ENCODE measurements around the gene DBH.

DBH gene

DNA sequence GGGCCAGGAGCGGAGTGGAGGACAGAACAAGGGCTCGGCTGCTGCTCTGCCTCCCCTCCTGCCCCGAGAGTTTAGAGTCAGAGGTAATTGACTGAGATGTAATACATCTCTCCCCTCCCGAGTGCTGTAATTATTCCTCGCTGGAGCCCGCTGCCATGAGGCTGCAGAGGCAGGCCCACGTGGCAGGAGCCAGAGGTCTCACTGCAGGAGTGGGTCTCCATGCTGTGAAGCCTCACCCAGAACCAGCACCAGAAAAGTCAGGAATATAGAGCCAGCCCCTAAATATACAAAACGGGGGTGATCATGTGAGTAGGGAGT lies 29.5 kb upstream of the DBH start:
- no peak overlapping the region for H2BK12ac ChIP-seq (ENCODE audit: low read length)
- H3K9me3 ChIP-seq (replicated peaks in 1 of 2; ENCODE audit: control insufficient read depth in 2 of 2, insufficient read depth in 1 of 2, low read depth in 1 of 2, low read length in 2 of 2): no peaks in the 10 kb centered on the region
- H3K27me3 ChIP-seq (ENCODE audit: control insufficient read depth in 3 of 3, insufficient read depth in 3 of 3, low read depth in 1 of 3, low read length in 3 of 3): peaks cover 0 to 72% (median 24%) of the 10 kb centered on the region in 3 experiments
- H4K8ac ChIP-seq (ENCODE audit: low read depth, low read length): no peak overlapping the region
- no peak overlapping the region for H3K14ac ChIP-seq (ENCODE audit: low read length)
- no peak overlapping the region for H3K4me3 ChIP-seq (ENCODE audit: low read length in 2 of 2)
- no peak overlapping the region for H3K9ac ChIP-seq (ENCODE audit: low read depth, low read length, poor library complexity)
- no peak overlapping the region for H3K27ac ChIP-seq (replicated peaks; ENCODE audit: low read length)
- no peak for DNase-seq (ENCODE audit: low spot score)
- no peak overlapping the region for H4K91ac ChIP-seq (ENCODE audit: low read depth, low read length, poor library complexity)
- peaks cover 0 to 1% of the 10 kb centered on the region in 2 donors for H3K4me1 ChIP-seq (ENCODE audit: control insufficient read depth in 2 of 2, insufficient read depth in 1 of 2, low read depth in 1 of 2, low read length in 2 of 2)
- no peak overlapping the region for H3K18ac ChIP-seq (ENCODE audit: low read length)
- no peak overlapping the region for H3K4me2 ChIP-seq (ENCODE audit: insufficient read depth, low read length, poor library complexity, severe bottlenecking)
- H2AFZ ChIP-seq (ENCODE audit: low read length): no peak overlapping the region
- H2BK15ac ChIP-seq (ENCODE audit: low read length): no peak overlapping the region
- H3K36me3 ChIP-seq (replicated peaks in 1 of 2; ENCODE audit: control insufficient read depth in 2 of 2, insufficient read depth in 2 of 2, low read length in 2 of 2): no peaks in the 10 kb centered on the region
- no peak overlapping the region for H2BK5ac ChIP-seq (ENCODE audit: low read length)
- WGBS, 2 donors (ENCODE audit: extremely low coverage in 2 of 2, insufficient read length in 2 of 2, insufficient replicate concordance in 1 of 2): no CpG with 5 or more reads among the region's 8 CpGs
- H2AK5ac ChIP-seq (ENCODE audit: low read depth, low read length): no peak overlapping the region
- H2BK120ac ChIP-seq (ENCODE audit: low read depth, low read length): no peak overlapping the region
- no peak overlapping the region for H3K23ac ChIP-seq (ENCODE audit: low read depth, low read length, poor library complexity)
- H3K79me1 ChIP-seq (ENCODE audit: low read depth, low read length): no peaks in the 10 kb centered on the region
- no peak overlapping the region for H3K4ac ChIP-seq (ENCODE audit: low read length)

DNA sequence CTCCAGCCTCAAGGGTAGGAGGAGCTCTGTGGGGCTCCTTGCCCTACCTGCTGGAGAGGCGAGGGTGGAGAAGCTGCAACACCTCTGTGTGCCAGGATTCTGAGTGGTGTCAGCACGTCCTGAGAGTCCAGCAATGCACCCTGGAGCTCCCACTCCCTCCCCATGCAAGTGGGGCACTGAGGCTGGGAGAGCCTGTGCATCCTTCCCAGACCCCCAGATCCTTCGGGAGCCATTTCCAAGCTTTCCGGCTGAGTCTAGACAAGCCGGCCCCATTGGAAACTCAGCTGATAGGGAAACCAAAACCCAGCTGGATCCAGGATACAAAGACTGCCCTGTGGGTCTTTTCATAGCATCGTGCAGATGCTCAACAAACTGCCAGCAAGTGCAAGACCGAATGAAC lies 28.8 kb upstream of the DBH start:
- Histone ChIP-seq H2AK5ac (ENCODE audit: low read depth, low read length) (no peak overlapping the region), H3K27ac (replicated peaks; ENCODE audit: low read length) (no peak overlapping the region), H3K79me1 (ENCODE audit: low read depth, low read length) (no peaks in the 10 kb centered on the region), H4K8ac (ENCODE audit: low read depth, low read length) (no peak overlapping the region), H3K18ac (ENCODE audit: low read length) (no peak overlapping the region), H2BK15ac (ENCODE audit: low read length) (no peak overlapping the region), H3K4me1 (ENCODE audit: control insufficient read depth in 2 of 2, insufficient read depth in 1 of 2, low read depth in 1 of 2, low read length in 2 of 2) (peaks cover 0 to 1% of the 10 kb centered on the region in 2 donors), H3K27me3 (ENCODE audit: control insufficient read depth in 3 of 3, insufficient read depth in 3 of 3, low read depth in 1 of 3, low read length in 3 of 3) (peaks cover 0 to 79% (median 24%) of the 10 kb centered on the region in 3 experiments), H4K91ac (ENCODE audit: low read depth, low read length, poor library complexity) (no peak overlapping the region), H3K4me3 (ENCODE audit: low read length in 2 of 2) (no peak overlapping the region), H3K4ac (ENCODE audit: low read length) (no peak overlapping the region), H3K4me2 (ENCODE audit: insufficient read depth, low read length, poor library complexity, severe bottlenecking) (no peak overlapping the region), H3K36me3 (replicated peaks in 1 of 2; ENCODE audit: control insufficient read depth in 2 of 2, insufficient read depth in 2 of 2, low read length in 2 of 2) (no peaks in the 10 kb centered on the region), H3K9me3 (replicated peaks in 1 of 2; ENCODE audit: control insufficient read depth in 2 of 2, insufficient read depth in 1 of 2, low read depth in 1 of 2, low read length in 2 of 2) (no peaks in the 10 kb centered on the region), H2BK5ac (ENCODE audit: low read length) (no peak overlapping the region), H2BK12ac (ENCODE audit: low read length) (no peak overlapping the region), H3K9ac (ENCODE audit: low read depth, low read length, poor library complexity) (no peak overlapping the region), H3K14ac (ENCODE audit: low read length) (no peak overlapping the region), H2BK120ac (ENCODE audit: low read depth, low read length) (no peak overlapping the region), H2AFZ (ENCODE audit: low read length) (no peak overlapping the region), H3K23ac (ENCODE audit: low read depth, low read length, poor library complexity) (no peak overlapping the region)
- no peak for DNase-seq (ENCODE audit: low spot score)
- no CpG with 5 or more reads among the region's 7 CpGs for WGBS, 2 donors (ENCODE audit: extremely low coverage in 2 of 2, insufficient read length in 2 of 2, insufficient replicate concordance in 1 of 2)

DNA sequence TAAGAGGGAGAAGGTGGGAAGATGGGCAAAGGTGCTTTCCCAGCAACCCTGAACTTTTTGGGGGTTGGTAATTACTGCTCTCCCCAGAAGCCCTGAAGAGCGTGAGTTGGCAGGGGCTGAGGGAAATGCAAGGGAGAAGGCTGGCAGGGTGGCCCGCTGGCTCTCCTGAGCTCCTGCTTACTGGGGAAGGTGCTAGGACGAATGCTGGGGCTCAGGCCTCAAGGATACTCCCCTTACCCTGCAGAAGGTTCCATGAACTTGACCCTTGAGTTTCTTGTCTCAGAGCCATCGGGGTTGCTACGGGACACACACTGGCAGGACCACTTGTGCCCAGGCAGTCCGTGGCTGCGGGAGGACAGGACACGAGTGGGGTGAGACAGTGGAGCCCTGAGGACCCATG lies 28.2 kb upstream of the DBH start:
- Histone ChIP-seq H2BK120ac (ENCODE audit: low read depth, low read length) (no peak overlapping the region), H3K4me3 (ENCODE audit: low read length in 2 of 2) (no peak overlapping the region), H3K27ac (replicated peaks; ENCODE audit: low read length) (no peak overlapping the region), H3K14ac (ENCODE audit: low read length) (no peak overlapping the region), H3K36me3 (replicated peaks in 1 of 2; ENCODE audit: control insufficient read depth in 2 of 2, insufficient read depth in 2 of 2, low read length in 2 of 2) (no peaks in the 10 kb centered on the region), H4K8ac (ENCODE audit: low read depth, low read length) (no peak overlapping the region), H3K23ac (ENCODE audit: low read depth, low read length, poor library complexity) (no peak overlapping the region), H3K18ac (ENCODE audit: low read length) (no peak overlapping the region), H3K4ac (ENCODE audit: low read length) (no peak overlapping the region), H4K91ac (ENCODE audit: low read depth, low read length, poor library complexity) (no peak overlapping the region), H2AK5ac (ENCODE audit: low read depth, low read length) (no peak overlapping the region), H2BK5ac (ENCODE audit: low read length) (no peak overlapping the region), H2BK12ac (ENCODE audit: low read length) (no peak overlapping the region), H3K9me3 (replicated peaks in 1 of 2; ENCODE audit: control insufficient read depth in 2 of 2, insufficient read depth in 1 of 2, low read depth in 1 of 2, low read length in 2 of 2) (no peaks in the 10 kb centered on the region), H3K27me3 (ENCODE audit: control insufficient read depth in 3 of 3, insufficient read depth in 3 of 3, low read depth in 1 of 3, low read length in 3 of 3) (peaks cover 0 to 80% (median 24%) of the 10 kb centered on the region in 3 experiments), H2AFZ (ENCODE audit: low read length) (no peak overlapping the region), H3K9ac (ENCODE audit: low read depth, low read length, poor library complexity) (no peak overlapping the region), H3K4me1 (ENCODE audit: control insufficient read depth in 2 of 2, insufficient read depth in 1 of 2, low read depth in 1 of 2, low read length in 2 of 2) (peaks cover 0 to 1% of the 10 kb centered on the region in 2 donors), H3K79me1 (ENCODE audit: low read depth, low read length) (no peaks in the 10 kb centered on the region), H2BK15ac (ENCODE audit: low read length) (no peak overlapping the region), H3K4me2 (ENCODE audit: insufficient read depth, low read length, poor library complexity, severe bottlenecking) (no peak overlapping the region)
- no peak for DNase-seq (ENCODE audit: low spot score)
- no CpG with 5 or more reads among the region's 8 CpGs for WGBS, 2 donors (ENCODE audit: extremely low coverage in 2 of 2, insufficient read length in 2 of 2, insufficient replicate concordance in 1 of 2)

- no peak overlapping the region for H3K27ac ChIP-seq (replicated peaks; ENCODE audit: low read length)
- H3K4me1 ChIP-seq (ENCODE audit: control insufficient read depth in 2 of 2, insufficient read depth in 1 of 2, low read depth in 1 of 2, low read length in 2 of 2): peaks cover 0 to 1% of the 10 kb centered on the region in 2 donors
- peaks cover 0 to 81% (median 24%) of the 10 kb centered on the region in 3 experiments for H3K27me3 ChIP-seq (ENCODE audit: control insufficient read depth in 3 of 3, insufficient read depth in 3 of 3, low read depth in 1 of 3, low read length in 3 of 3)
- H3K4me3 ChIP-seq (ENCODE audit: low read length in 2 of 2): no peak overlapping the region
- DNase-seq (ENCODE audit: low spot score): no peak
- H3K9me3 ChIP-seq (replicated peaks in 1 of 2; ENCODE audit: control insufficient read depth in 2 of 2, insufficient read depth in 1 of 2, low read depth in 1 of 2, low read length in 2 of 2): no peaks in the 10 kb centered on the region
- no peak overlapping the region for H2BK120ac ChIP-seq (ENCODE audit: low read depth, low read length)
- no peaks in the 10 kb centered on the region for H3K36me3 ChIP-seq (replicated peaks in 1 of 2; ENCODE audit: control insufficient read depth in 2 of 2, insufficient read depth in 2 of 2, low read length in 2 of 2)
- H3K18ac ChIP-seq (ENCODE audit: low read length): no peak overlapping the region
- H2BK15ac ChIP-seq (ENCODE audit: low read length): no peak overlapping the region
- no peak overlapping the region for H2AK5ac ChIP-seq (ENCODE audit: low read depth, low read length)
- no peak overlapping the region for H3K4me2 ChIP-seq (ENCODE audit: insufficient read depth, low read length, poor library complexity, severe bottlenecking)
- no peak overlapping the region for H2BK5ac ChIP-seq (ENCODE audit: low read length)
- no peak overlapping the region for H4K8ac ChIP-seq (ENCODE audit: low read depth, low read length)
- H3K79me1 ChIP-seq (ENCODE audit: low read depth, low read length): no peaks in the 10 kb centered on the region
- no peak overlapping the region for H3K14ac ChIP-seq (ENCODE audit: low read length)
- no peak overlapping the region for H3K9ac ChIP-seq (ENCODE audit: low read depth, low read length, poor library complexity)
- no peak overlapping the region for H3K4ac ChIP-seq (ENCODE audit: low read length)
- no peak overlapping the region for H3K23ac ChIP-seq (ENCODE audit: low read depth, low read length, poor library complexity)
- no peak overlapping the region for H2AFZ ChIP-seq (ENCODE audit: low read length)
- WGBS, 2 donors (ENCODE audit: extremely low coverage in 2 of 2, insufficient read length in 2 of 2, insufficient replicate concordance in 1 of 2): no CpG with 5 or more reads among the region's 7 CpGs
- no peak overlapping the region for H2BK12ac ChIP-seq (ENCODE audit: low read length)
- no peak overlapping the region for H4K91ac ChIP-seq (ENCODE audit: low read depth, low read length, poor library complexity)
Observed at GRCh38 chr9:133608382-133608781, 27.8 kb upstream of the DBH start.

All from neuronal stem cell (in vitro differentiated cells).